Neural cell (in vitro differentiated cells): Measurements from ENCODE around the gene AARS2. TPM values are rescaled to one million over a fixed set of nuclear protein-coding genes. Genes with fewer than 3 reads are reported as not detected.
A peak's percentile ranks its signal among the peaks of the same experiment; 100 is the strongest.

ENCODE experiments used
- H2AFZ ChIP-seq: fragments of 200-600, 300-800 bp; sonication (generic), shearing (Covaris generic); 2 replicates; pipeline ENCODE4 v1.6.0; 2014; ENCODE audit warnings: low read depth, mild to moderate bottlenecking, antibody characterized with exemption, low read length, moderate library complexity
- H3F3A ChIP-seq: fragments of 200-600 bp; shearing (Covaris generic); 2 replicates; pipeline ENCODE4 v1.6.1; 2016; ENCODE audit warnings: mild to moderate bottlenecking, moderate library complexity, mixed read lengths, antibody characterized with exemption, low read length; ENCODE audit not compliant: insufficient read depth, poor library complexity, severe bottlenecking
- H3K27ac ChIP-seq: fragments of 200-600, 300-800 bp; sonication (generic), shearing (Covaris generic); 2 replicates; pipeline ENCODE4 v1.5.1; 2014; ENCODE audit warnings: mild to moderate bottlenecking, low read length, moderate library complexity
- H3K27me3 ChIP-seq: fragments of 300-800, 200-600 bp; sonication (generic), shearing (Covaris generic); 2 replicates; pipeline ENCODE4 v1.6.0; 2014; ENCODE audit warnings: mild to moderate bottlenecking, low read depth, low read length, moderate library complexity; ENCODE audit not compliant: insufficient read depth
- H3K36me3 ChIP-seq: fragments of 300-800, 200-600 bp; sonication (generic), shearing (Covaris generic); 2 replicates; pipeline ENCODE4 v1.5.1; 2014; ENCODE audit warnings: mild to moderate bottlenecking, antibody characterized with exemption, low read length, moderate library complexity; ENCODE audit not compliant: insufficient read depth
- H3K4me2 ChIP-seq: fragments of 300-800, 200-600 bp; sonication (generic), shearing (Covaris generic); 2 replicates; pipeline ENCODE4 v1.6.0; 2014; ENCODE audit warnings: mild to moderate bottlenecking, low read length
- H3K4me3 ChIP-seq: fragments of 300-800, 200-600 bp; sonication (generic), shearing (Covaris generic); 2 replicates; pipeline ENCODE4 v1.5.1; 2014; ENCODE audit warnings: mild to moderate bottlenecking, low read length, moderate library complexity
- H3K79me2 ChIP-seq: fragments of 200-600 bp; shearing (Covaris generic); replicated peaks from 2 replicates; pipeline ENCODE4 v1.6.0; 2014; ENCODE audit warnings: mild to moderate bottlenecking, low read length, moderate library complexity; ENCODE audit not compliant: insufficient read depth
- H3K9ac ChIP-seq: fragments of 300-800, 200-600 bp; sonication (generic), shearing (Covaris generic); 2 replicates; pipeline ENCODE4 v1.6.1; 2016; ENCODE audit warnings: mild to moderate bottlenecking, low read length, mixed read lengths
- H3K9me2 ChIP-seq: fragments of 200-600 bp; shearing (Covaris generic); 2 replicates; pipeline ENCODE4 v1.6.1; 2016; ENCODE audit warnings: mild to moderate bottlenecking, low read length, mixed read lengths; ENCODE audit not compliant: insufficient read depth
- H3K9me3 ChIP-seq: fragments of 200-600, 300-800 bp; sonication (generic), shearing (Covaris generic); 2 replicates; pipeline ENCODE4 v1.6.1; 2016; ENCODE audit warnings: mild to moderate bottlenecking, mixed run types, low read length, moderate library complexity, mixed read lengths
- H4K20me1 ChIP-seq: fragments of 200-600 bp; shearing (Covaris generic); 2 replicates; pipeline ENCODE4 v1.6.1; 2016; ENCODE audit warnings: mild to moderate bottlenecking, mixed run types; ENCODE audit not compliant: insufficient read depth
- EP300 ChIP-seq: fragments of 450-650 bp; conservative IDR thresholded peaks from 2 replicates; pipeline ENCODE4 v1.6.1; 2014; ENCODE audit warnings: antibody characterized with exemption, mild to moderate bottlenecking, moderate library complexity; ENCODE audit not compliant: poor library complexity, severe bottlenecking
- EZH2 ChIP-seq: fragments of 200-600, 300-800 bp; shearing (Covaris generic), sonication (generic); IDR thresholded peaks from 2 replicates; pipeline ENCODE4 v1.6.1; 2014; ENCODE audit warnings: antibody characterized with exemption, low read length, borderline replicate concordance, mild to moderate bottlenecking; ENCODE audit not compliant: insufficient read depth, poor library complexity, severe bottlenecking
- MXI1 ChIP-seq: fragments of 450-650 bp; conservative IDR thresholded peaks from 2 replicates; pipeline ENCODE4 v1.6.1; 2014; ENCODE audit warnings: antibody characterized with exemption, mild to moderate bottlenecking; ENCODE audit not compliant: poor library complexity, severe bottlenecking
- POLR2AphosphoS5 ChIP-seq: IDR thresholded peaks from 2 replicates; pipeline ENCODE4 v1.6.1; 2012
- RAD21 ChIP-seq: fragments of 450-650 bp; conservative IDR thresholded peaks from 2 replicates; pipeline ENCODE4 v1.6.1; 2014; ENCODE audit warnings: antibody characterized with exemption, mild to moderate bottlenecking, moderate library complexity
- SMC3 ChIP-seq: fragments of 450-650 bp; conservative IDR thresholded peaks from 2 replicates; pipeline ENCODE4 v1.6.1; 2014; ENCODE audit warnings: antibody characterized with exemption, mild to moderate bottlenecking, moderate library complexity; ENCODE audit not compliant: poor library complexity
- TAF1 ChIP-seq: IDR thresholded peaks from 2 replicates; pipeline ENCODE4 v1.6.1; 2012; ENCODE audit warnings: low read depth
- polyA plus RNA-seq: library from polyadenylated mRNA; depleted of rRNA; stranded (reverse); fragments of >200 nt; gene quantifications from 2 replicates; pipeline ENCODE4 v1.2.3, GENCODE V29; 2014
- TF ChIP-seq, protein P1 (sequence below): fragments of 450-650 bp; IDR thresholded peaks from 2 replicates; pipeline ENCODE4 v1.5.1; 2014; ENCODE audit warnings: antibody characterized with exemption, mild to moderate bottlenecking, moderate library complexity; ENCODE audit not compliant: poor library complexity, severe bottlenecking
- TF ChIP-seq, protein P2 (sequence below): IDR thresholded peaks from 2 replicates; pipeline ENCODE4 v1.6.1; 2012; ENCODE audit warnings: borderline replicate concordance

The AARS2 gene
- polyA plus RNA-seq, 1 donor from 2014 or later, result 12.6 TPM

DNA sequence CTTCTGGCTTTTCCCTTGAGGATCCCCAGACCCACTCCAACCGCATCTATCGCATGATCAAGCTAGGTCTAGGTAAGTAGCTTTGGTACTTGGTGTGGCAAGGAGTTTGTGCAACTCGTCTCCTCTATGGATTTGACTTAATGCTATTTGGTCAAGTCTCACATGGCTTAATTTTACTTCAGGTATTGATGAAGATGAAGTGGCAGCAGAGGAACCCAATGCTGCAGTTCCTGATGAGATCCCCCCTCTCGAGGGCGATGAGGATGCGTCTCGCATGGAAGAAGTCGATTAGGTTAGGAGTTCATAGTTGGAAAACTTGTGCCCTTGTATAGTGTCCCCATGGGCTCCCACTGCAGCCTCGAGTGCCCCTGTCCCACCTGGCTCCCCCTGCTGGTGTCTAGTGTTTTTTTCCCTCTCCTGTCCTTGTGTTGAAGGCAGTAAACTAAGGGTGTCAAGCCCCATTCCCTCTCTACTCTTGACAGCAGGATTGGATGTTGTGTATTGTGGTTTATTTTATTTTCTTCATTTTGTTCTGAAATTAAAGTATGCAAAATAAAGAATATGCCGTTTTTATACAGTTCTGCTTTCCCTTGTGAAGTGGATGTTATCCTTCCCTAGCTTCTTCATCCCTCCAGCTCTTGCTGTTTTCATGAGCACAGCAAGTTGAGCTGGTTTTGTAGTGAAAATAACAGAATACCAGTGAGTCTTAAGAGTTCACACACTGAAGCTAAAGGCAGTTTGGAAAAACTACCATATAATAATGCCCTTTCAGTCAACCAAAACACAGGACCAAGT lies 59.6 kb downstream of the AARS2 start:
- Histone ChIP-seq H4K20me1 (peaks cover 5% of the 10 kb centered on the region), H3K27me3 (no peaks in the 10 kb centered on the region), H3K27ac (no peak overlapping the region), H3K79me2 (peaks cover 52% of the 10 kb centered on the region), H3K9me2 (no peaks in the 10 kb centered on the region), H3K9me3 (no peaks in the 10 kb centered on the region), H3K4me3 (no peak overlapping the region), H3K9ac (no peak overlapping the region), H3K36me3 (peaks cover 16% of the 10 kb centered on the region), H3F3A (no peaks in the 10 kb centered on the region), H3K4me2 (no peak overlapping the region), H2AFZ (no peak overlapping the region)
- TF ChIP-seq, protein P1, sequence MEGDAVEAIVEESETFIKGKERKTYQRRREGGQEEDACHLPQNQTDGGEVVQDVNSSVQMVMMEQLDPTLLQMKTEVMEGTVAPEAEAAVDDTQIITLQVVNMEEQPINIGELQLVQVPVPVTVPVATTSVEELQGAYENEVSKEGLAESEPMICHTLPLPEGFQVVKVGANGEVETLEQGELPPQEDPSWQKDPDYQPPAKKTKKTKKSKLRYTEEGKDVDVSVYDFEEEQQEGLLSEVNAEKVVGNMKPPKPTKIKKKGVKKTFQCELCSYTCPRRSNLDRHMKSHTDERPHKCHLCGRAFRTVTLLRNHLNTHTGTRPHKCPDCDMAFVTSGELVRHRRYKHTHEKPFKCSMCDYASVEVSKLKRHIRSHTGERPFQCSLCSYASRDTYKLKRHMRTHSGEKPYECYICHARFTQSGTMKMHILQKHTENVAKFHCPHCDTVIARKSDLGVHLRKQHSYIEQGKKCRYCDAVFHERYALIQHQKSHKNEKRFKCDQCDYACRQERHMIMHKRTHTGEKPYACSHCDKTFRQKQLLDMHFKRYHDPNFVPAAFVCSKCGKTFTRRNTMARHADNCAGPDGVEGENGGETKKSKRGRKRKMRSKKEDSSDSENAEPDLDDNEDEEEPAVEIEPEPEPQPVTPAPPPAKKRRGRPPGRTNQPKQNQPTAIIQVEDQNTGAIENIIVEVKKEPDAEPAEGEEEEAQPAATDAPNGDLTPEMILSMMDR, result peak; percentile 40
- no peak for TF ChIP-seq MXI1
- TF ChIP-seq, protein P2, sequence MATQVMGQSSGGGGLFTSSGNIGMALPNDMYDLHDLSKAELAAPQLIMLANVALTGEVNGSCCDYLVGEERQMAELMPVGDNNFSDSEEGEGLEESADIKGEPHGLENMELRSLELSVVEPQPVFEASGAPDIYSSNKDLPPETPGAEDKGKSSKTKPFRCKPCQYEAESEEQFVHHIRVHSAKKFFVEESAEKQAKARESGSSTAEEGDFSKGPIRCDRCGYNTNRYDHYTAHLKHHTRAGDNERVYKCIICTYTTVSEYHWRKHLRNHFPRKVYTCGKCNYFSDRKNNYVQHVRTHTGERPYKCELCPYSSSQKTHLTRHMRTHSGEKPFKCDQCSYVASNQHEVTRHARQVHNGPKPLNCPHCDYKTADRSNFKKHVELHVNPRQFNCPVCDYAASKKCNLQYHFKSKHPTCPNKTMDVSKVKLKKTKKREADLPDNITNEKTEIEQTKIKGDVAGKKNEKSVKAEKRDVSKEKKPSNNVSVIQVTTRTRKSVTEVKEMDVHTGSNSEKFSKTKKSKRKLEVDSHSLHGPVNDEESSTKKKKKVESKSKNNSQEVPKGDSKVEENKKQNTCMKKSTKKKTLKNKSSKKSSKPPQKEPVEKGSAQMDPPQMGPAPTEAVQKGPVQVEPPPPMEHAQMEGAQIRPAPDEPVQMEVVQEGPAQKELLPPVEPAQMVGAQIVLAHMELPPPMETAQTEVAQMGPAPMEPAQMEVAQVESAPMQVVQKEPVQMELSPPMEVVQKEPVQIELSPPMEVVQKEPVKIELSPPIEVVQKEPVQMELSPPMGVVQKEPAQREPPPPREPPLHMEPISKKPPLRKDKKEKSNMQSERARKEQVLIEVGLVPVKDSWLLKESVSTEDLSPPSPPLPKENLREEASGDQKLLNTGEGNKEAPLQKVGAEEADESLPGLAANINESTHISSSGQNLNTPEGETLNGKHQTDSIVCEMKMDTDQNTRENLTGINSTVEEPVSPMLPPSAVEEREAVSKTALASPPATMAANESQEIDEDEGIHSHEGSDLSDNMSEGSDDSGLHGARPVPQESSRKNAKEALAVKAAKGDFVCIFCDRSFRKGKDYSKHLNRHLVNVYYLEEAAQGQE, result no peak

DNA sequence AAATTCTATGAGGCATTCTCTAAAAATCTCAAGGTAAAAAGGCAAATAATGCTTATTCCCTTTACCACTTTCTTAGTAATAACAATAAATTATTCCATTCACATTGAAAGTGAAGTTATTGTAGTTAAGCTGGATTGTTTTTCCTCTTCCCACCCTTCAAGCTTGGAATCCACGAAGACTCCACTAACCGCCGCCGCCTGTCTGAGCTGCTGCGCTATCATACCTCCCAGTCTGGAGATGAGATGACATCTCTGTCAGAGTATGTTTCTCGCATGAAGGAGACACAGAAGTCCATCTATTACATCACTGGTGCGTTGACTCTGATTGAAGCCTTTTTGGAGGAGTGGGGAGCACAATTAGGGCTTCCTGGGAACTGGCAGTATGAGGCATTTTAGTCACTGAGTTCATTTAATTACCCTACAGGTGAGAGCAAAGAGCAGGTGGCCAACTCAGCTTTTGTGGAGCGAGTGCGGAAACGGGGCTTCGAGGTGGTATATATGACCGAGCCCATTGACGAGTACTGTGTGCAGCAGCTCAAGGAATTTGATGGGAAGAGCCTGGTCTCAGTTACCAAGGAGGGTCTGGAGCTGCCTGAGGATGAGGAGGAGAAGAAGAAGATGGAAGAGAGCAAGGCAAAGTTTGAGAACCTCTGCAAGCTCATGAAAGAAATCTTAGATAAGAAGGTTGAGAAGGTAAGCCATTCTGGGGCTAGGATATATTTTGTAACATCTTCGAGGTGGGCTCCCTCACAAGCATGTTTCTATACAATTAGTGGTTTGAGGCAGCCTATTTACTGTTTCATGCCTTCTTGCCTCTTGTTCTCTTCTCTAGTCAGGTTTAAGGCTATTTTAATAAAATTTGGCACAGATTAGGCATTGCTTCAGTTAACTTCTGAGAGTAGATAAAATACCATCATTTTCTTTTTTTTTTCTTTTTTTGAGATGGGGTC lies 61.3 kb downstream of the AARS2 start:
- no peaks in the 10 kb centered on the region for H3K27me3 ChIP-seq
- peaks cover 65% of the 10 kb centered on the region for H3K79me2 ChIP-seq
- no peak overlapping the region for H3K4me3 ChIP-seq
- H3K9me3 ChIP-seq, result no peaks in the 10 kb centered on the region
- no peak overlapping the region for H3K27ac ChIP-seq
- no peak overlapping the region for H3K9ac ChIP-seq
- H4K20me1 ChIP-seq, result peaks cover 5% of the 10 kb centered on the region
- TF ChIP-seq SMC3, result no peak
- TF ChIP-seq EZH2, result no peak
- TF ChIP-seq, protein P1, result no peak
- TF ChIP-seq POLR2AphosphoS5, result no peak
- TF ChIP-seq RAD21, result no peak
- TF ChIP-seq MXI1, result no peak
- TF ChIP-seq, protein P2, result no peak
- no peak for TF ChIP-seq EP300
- no peak for TF ChIP-seq TAF1
- no peaks in the 10 kb centered on the region for H3F3A ChIP-seq
- H2AFZ ChIP-seq, result no peak overlapping the region
- H3K36me3 ChIP-seq, result peaks cover 16% of the 10 kb centered on the region
- no peak overlapping the region for H3K4me2 ChIP-seq
- no peaks in the 10 kb centered on the region for H3K9me2 ChIP-seq
